Neuron (in vitro differentiated cells): ENCODE measurements around the gene RPS6KA2.

Experiments
- H2AFZ ChIP-seq: one replicate; pipeline ENCODE4 v1.6.1; 2013; ENCODE audit warnings: low read depth, mild to moderate bottlenecking, inconsistent platforms, low read length, moderate library complexity
- H3K27me3 ChIP-seq: one replicate; pipeline ENCODE4 v1.6.1; 2013; ENCODE audit warnings: low read length; ENCODE audit not compliant: insufficient read depth
- H3K36me3 ChIP-seq: one replicate; pipeline ENCODE4 v1.6.1; 2013; ENCODE audit warnings: low read length; ENCODE audit not compliant: insufficient read depth
- H3K4me1 ChIP-seq: one replicate; pipeline ENCODE4 v1.6.1; 2013; ENCODE audit warnings: low read length; ENCODE audit not compliant: insufficient read depth
- H3K4me3 ChIP-seq: 2 replicates; pipeline ENCODE4 v1.5.1; 2013; ENCODE audit warnings: mild to moderate bottlenecking, low read length, moderate library complexity
- H3K9me3 ChIP-seq: one replicate; pipeline ENCODE4 v1.6.1; 2013; ENCODE audit warnings: low read length

The RPS6KA2 gene

GRCh38 chr6:166483026-166483425 lies 144.0 kb downstream of the RPS6KA2 start:
- H2AFZ ChIP-seq = no peak overlapping the region
- no peaks in the 10 kb centered on the region for H3K27me3 ChIP-seq
- no peak overlapping the region for H3K4me3 ChIP-seq
- H3K36me3 ChIP-seq = peaks cover 18% of the 10 kb centered on the region
- H3K4me1 ChIP-seq = peaks cover 10% of the 10 kb centered on the region
- no peaks in the 10 kb centered on the region for H3K9me3 ChIP-seq

DNA sequence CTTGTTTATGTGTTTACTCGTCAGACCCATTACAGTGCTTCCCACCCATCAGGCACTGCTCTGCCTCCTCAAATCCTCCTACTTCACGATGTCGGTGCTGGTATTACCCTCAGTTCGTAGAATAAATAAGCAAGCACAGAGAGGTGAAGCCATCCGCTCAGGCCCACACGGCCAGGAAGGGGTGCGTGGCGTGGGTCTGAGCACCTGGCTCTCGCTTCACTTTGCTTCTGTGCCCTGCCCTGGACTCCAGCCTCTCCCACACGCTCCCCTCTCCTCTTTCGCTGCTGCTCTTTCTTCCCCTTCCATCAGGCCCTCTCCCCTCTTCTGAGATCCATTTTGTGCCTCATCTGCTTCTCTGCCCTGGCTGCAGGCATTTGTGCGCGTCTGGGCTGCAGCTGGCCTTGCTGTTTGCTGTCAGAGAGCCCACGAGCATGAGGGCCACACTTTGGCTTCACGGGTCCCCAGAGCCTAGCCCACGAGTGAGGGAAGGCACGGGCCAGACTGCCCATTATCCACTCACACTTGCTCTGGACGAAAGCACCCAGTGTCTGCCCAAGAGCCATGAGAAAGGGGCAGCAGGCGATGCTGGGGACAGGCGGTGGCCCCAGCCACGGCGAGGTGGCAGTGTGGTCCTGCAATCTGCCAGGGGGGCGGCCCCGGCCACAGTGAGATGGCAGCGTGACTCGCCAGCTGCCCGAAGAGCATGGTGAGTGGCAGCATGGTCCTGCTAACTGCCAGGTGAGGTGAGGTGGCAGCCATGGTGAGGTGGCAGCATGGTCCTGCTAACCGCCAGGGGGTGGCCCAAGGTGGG lies 148.1 kb downstream of the RPS6KA2 start:
- Histone ChIP-seq H3K9me3 (no peaks in the 10 kb centered on the region), H3K4me1 (no peaks in the 10 kb centered on the region), H3K36me3 (peaks cover 12% of the 10 kb centered on the region), H3K4me3 (no peak overlapping the region), H2AFZ (no peak overlapping the region), H3K27me3 (no peaks in the 10 kb centered on the region)

DNA sequence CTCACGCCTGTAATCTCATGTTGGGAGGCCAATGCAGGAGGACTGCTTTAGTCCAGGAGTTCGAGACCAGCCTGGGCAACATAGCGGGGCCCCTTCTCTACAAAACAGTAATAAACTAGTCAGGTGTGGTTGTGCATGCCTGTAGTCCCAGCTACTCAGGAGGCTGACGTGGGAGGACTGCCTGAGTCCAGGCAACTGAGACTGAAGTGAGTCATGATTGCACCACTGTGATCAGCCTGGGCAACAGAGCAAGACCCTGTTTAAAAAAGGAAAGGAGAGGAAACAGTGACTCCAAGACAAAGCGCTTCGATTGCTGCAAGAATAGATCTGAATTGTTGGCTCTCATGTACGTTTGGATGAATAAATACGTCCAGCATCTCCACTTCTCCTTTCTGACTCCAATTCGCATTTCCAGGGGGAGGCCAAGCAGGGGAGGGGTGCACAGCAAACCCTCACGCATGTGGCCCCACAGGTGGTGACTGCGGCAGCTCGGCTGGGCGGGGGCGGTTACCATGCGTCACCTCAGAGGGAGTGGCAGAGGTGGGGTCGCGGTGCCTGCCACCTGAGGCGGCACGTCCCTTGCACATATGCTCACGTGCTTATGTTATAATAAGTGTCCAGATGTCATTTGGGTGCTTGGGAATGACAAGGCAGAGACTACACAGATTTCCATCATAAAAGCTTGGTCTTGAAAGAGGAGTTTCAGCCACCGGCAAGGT lies 149.2 kb downstream of the RPS6KA2 start:
- Histone ChIP-seq H2AFZ (no peak overlapping the region), H3K4me1 (no peaks in the 10 kb centered on the region), H3K36me3 (peaks cover 12% of the 10 kb centered on the region), H3K9me3 (no peaks in the 10 kb centered on the region), H3K4me3 (no peak overlapping the region), H3K27me3 (no peaks in the 10 kb centered on the region)

- H2AFZ ChIP-seq = no peak overlapping the region
- no peaks in the 10 kb centered on the region for H3K4me1 ChIP-seq
- H3K4me3 ChIP-seq = no peak overlapping the region
- H3K27me3 ChIP-seq = no peaks in the 10 kb centered on the region
- H3K36me3 ChIP-seq = peaks cover 12% of the 10 kb centered on the region
- no peaks in the 10 kb centered on the region for H3K9me3 ChIP-seq
Observed at GRCh38 chr6:166476634-166477215, 150.3 kb downstream of the RPS6KA2 start.

GRCh38 chr6:166476061-166476591 lies 150.9 kb downstream of the RPS6KA2 start:
- Histone ChIP-seq H3K9me3 (no peaks in the 10 kb centered on the region), H2AFZ (no peak overlapping the region), H3K4me3 (no peak overlapping the region), H3K36me3 (peaks cover 12% of the 10 kb centered on the region), H3K27me3 (no peaks in the 10 kb centered on the region), H3K4me1 (no peaks in the 10 kb centered on the region)

GRCh38 chr6:166474721-166475565 lies 152.1 kb downstream of the RPS6KA2 start:
- Histone ChIP-seq H3K36me3 (peaks cover 14% of the 10 kb centered on the region), H3K4me1 (no peaks in the 10 kb centered on the region), H3K27me3 (no peaks in the 10 kb centered on the region), H2AFZ (no peak overlapping the region), H3K9me3 (no peaks in the 10 kb centered on the region), H3K4me3 (no peak overlapping the region)

DNA sequence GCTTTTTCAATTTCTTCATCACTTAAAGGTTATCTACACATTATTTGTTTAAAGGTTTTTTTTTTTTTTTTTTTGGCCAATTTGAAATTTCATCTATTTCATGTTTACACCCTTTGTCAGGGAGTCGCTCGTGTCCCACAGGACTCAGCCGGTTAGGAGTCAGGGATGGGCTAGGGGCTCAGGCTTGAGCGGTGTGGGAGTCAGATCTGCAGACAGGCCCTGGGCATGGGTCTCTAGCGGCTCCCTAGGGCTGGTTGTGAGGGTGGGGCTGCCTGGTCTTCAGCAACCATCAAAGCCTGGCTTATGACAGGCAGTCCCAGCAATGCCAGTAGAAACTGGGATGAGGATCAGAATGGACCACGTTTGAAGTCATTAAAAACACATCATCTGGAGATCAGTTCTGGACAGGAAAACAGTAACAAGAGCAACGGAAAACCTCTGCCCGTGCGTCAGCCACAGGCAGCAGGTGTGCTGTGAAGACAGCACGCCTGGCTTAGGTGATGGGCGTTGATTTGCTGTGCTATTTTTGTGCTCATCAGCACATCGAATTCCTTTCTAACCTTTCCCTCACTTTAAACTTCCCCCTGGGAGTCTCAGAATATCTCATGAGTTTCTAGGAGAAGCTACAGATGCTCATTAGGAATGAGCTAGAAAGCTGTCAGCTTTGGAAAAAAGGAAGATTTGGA lies 153.0 kb downstream of the RPS6KA2 start:
- Histone ChIP-seq H2AFZ (no peak overlapping the region), H3K9me3 (no peaks in the 10 kb centered on the region), H3K36me3 (peaks cover 19% of the 10 kb centered on the region), H3K27me3 (no peaks in the 10 kb centered on the region), H3K4me3 (no peak overlapping the region), H3K4me1 (no peaks in the 10 kb centered on the region)

DNA sequence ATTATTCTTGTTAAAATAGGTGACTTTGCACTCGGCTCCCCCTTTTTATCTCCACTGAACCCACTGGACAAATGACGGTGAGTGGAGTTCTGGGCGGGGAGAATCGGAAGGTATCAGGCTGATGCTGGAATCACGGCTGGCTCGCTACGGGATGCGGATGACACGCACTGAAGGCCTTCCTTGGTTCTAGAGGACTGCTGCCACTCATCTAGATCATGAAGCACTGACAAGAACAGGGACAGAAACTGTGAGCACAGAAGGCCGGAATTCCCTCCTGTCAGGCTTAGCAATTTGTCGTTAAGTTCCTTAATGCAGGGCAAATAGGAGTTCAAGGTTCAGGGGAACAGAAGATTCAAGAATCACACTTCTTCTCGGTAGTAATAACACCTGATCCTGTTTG lies 154.4 kb downstream of the RPS6KA2 start:
- peaks cover 18% of the 10 kb centered on the region for H3K36me3 ChIP-seq
- no peak overlapping the region for H2AFZ ChIP-seq
- H3K4me1 ChIP-seq = no peaks in the 10 kb centered on the region
- H3K27me3 ChIP-seq = no peaks in the 10 kb centered on the region
- no peaks in the 10 kb centered on the region for H3K9me3 ChIP-seq
- no peak overlapping the region for H3K4me3 ChIP-seq

DNA sequence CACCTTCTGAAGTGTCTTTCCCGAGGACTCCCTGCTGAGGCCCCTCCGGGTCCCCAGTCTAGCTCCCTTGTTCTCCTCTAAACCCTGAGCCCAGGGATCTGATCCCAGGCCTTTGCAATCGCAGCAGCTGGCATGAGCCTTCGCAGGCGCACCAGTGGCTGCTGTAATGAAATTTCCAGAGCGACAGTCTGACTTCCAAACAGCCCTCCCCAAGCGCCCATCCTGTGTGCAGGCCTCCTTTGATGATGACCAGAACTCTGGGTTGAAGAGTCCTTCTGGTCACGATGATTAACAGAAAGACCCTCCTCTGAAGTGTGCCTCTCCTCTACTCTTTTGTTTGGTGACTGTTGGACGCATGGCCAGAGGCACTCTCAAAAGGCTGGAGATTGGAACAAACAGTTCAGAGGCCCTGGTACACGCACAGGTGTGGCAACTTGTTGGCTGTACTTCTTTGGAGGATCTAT lies 155.2 kb downstream of the RPS6KA2 start:
- Histone ChIP-seq H3K36me3 (peaks cover 22% of the 10 kb centered on the region), H3K4me1 (no peaks in the 10 kb centered on the region), H3K4me3 (no peak overlapping the region), H3K9me3 (no peaks in the 10 kb centered on the region), H3K27me3 (no peaks in the 10 kb centered on the region), H2AFZ (no peak overlapping the region)

- no peaks in the 10 kb centered on the region for H3K9me3 ChIP-seq
- no peaks in the 10 kb centered on the region for H3K4me1 ChIP-seq
- peaks cover 25% of the 10 kb centered on the region for H3K36me3 ChIP-seq
- H2AFZ ChIP-seq = no peak overlapping the region
- H3K4me3 ChIP-seq = no peak overlapping the region
- no peaks in the 10 kb centered on the region for H3K27me3 ChIP-seq
Observed at GRCh38 chr6:166470863-166471410, 156.1 kb downstream of the RPS6KA2 start.

DNA sequence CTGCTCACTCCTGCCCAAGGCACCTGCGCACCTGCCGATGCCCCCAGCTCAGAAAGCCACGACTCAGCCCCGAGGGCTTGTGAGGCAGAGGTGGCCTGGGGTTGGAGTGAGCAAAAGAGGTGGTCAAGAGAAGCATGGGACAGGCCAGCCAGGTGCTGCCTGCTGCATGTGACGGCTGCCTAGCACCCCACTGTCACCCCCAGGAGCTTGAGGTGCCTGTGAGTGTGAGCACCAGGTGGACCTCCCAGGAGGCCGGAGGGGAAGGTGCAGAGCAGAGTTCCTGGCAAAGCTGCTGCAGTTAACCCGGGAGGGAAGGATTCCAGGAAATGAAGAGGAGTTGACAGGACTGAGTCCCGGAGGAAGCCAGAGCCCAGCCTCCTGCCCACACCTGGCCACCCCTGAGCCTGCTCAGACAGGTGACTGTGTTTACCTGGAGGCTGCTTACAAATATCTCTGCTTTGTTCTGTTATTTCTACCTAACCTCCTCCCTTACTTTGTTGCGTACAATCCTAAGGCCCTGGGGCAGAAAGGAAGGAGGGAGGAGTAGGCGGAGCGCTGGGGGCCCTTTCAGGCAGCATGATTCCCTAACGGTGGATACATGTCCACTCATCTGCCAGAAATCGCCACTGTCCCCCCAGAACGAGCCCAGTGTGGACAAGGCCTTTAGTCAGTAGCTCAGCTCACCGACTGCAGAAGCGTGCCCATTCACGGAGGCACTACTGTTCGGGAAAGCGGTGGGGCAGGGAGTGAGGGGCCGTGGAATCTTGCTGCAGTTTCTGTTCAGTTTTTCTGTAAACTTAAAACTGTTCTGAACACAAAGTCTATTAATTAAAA lies 156.8 kb downstream of the RPS6KA2 start:
- no peaks in the 10 kb centered on the region for H3K9me3 ChIP-seq
- no peak overlapping the region for H2AFZ ChIP-seq
- H3K4me3 ChIP-seq = no peak overlapping the region
- H3K4me1 ChIP-seq = no peaks in the 10 kb centered on the region
- H3K36me3 ChIP-seq = peaks cover 28% of the 10 kb centered on the region
- no peaks in the 10 kb centered on the region for H3K27me3 ChIP-seq
